OCI-LY3 (cell line): Measurements from ENCODE around the gene NLRC3.

Experiments used
- H2AFZ ChIP-seq: fragments of 200-600, 300-600 bp; shearing (Covaris generic); 2 replicates; pipeline ENCODE4 v1.6.0; 2014; ENCODE audit warnings: antibody characterized with exemption, low read depth, low read length
- H3K27ac ChIP-seq: fragments of 200-600, 300-600 bp; sonication (generic); 2 replicates; pipeline ENCODE4 v1.5.1; 2014; ENCODE audit warnings: mild to moderate bottlenecking, low read length, moderate library complexity, mixed read lengths
- H3K27me3 ChIP-seq: fragments of 200-600, 300-600 bp; sonication (generic); 2 replicates; pipeline ENCODE4 v1.6.1; 2014; ENCODE audit warnings: low read depth, low read length, mixed read lengths
- H3K36me3 ChIP-seq: fragments of 200-600, 300-600 bp; sonication (generic); replicated peaks from 2 replicates; pipeline ENCODE3; 2014; ENCODE audit warnings: low read depth, low read length, mixed read lengths
- H3K4me1 ChIP-seq: fragments of 300-600, 200-600 bp; sonication (generic); 2 replicates; pipeline ENCODE4 v1.6.1; 2014; ENCODE audit warnings: low read length, mixed read lengths
- H3K4me2 ChIP-seq: fragments of 200-600, 300-600 bp; sonication (generic); 2 replicates; pipeline ENCODE4 v1.6.1; 2014; ENCODE audit warnings: low read length, mixed read lengths
- H3K4me3 ChIP-seq: fragments of 300-600, 200-600 bp; sonication (generic); 2 replicates; pipeline ENCODE4 v1.5.1; 2014; ENCODE audit warnings: antibody characterized with exemption, mild to moderate bottlenecking, low read length, moderate library complexity
- H3K79me2 ChIP-seq: fragments of 300-600, 200-600 bp; shearing (Covaris generic); 2 replicates; pipeline ENCODE4 v1.6.1; 2014; ENCODE audit warnings: mild to moderate bottlenecking, low read length, mixed read lengths
- H3K9ac ChIP-seq: fragments of 300-600, 200-600 bp; shearing (Covaris generic); 2 replicates; pipeline ENCODE4 v1.6.0; 2014; ENCODE audit warnings: mild to moderate bottlenecking, low read length, moderate library complexity
- H3K9me3 ChIP-seq: fragments of 200-600, 300-600 bp; shearing (Covaris generic); 2 replicates; pipeline ENCODE4 v1.6.1; 2014; ENCODE audit warnings: low read length, mixed read lengths; ENCODE audit not compliant: insufficient read depth
- H4K20me1 ChIP-seq: fragments of 200-600, 300-600 bp; sonication (generic); 2 replicates; pipeline ENCODE4 v1.6.1; 2016; ENCODE audit warnings: low read length, mixed read lengths; ENCODE audit not compliant: insufficient read depth
- CTCF ChIP-seq: fragments of 200-600, 300-600 bp; sonication (generic); IDR thresholded peaks from 2 replicates; pipeline ENCODE4 v1.5.1; 2014; ENCODE audit warnings: antibody characterized with exemption, low read length, low read depth
- EZH2phosphoT487 ChIP-seq: fragments of 200-600 bp; shearing (Covaris generic); IDR thresholded peaks from 2 replicates; pipeline ENCODE4 v1.6.1; 2018; ENCODE audit warnings: antibody characterized with exemption, mixed run types, low read depth

NLRC3 gene

GRCh38 chr16:3589001-3589400 is 11.8 kb upstream of the NLRC3 start:
- no peaks in the 10 kb centered on the region for H3K27me3 ChIP-seq
- no peak overlapping the region for H3K4me3 ChIP-seq
- peaks cover 2% of the 10 kb centered on the region for H3K36me3 ChIP-seq
- no peak overlapping the region for H3K9ac ChIP-seq
- TF ChIP-seq EZH2phosphoT487 (no peak), CTCF (no peak)
- H4K20me1 ChIP-seq: no peaks in the 10 kb centered on the region
- no peak overlapping the region for H3K27ac ChIP-seq
- H3K4me2 ChIP-seq: no peak overlapping the region
- H2AFZ ChIP-seq: no peak overlapping the region
- no peaks in the 10 kb centered on the region for H3K9me3 ChIP-seq
- no peaks in the 10 kb centered on the region for H3K79me2 ChIP-seq
- no peaks in the 10 kb centered on the region for H3K4me1 ChIP-seq

- H3K9me3 ChIP-seq: no peaks in the 10 kb centered on the region
- no peaks in the 10 kb centered on the region for H3K4me1 ChIP-seq
- no peak overlapping the region for H3K9ac ChIP-seq
- no peak overlapping the region for H2AFZ ChIP-seq
- no peak overlapping the region for H3K4me2 ChIP-seq
- no peaks in the 10 kb centered on the region for H3K27me3 ChIP-seq
- no peak overlapping the region for H3K4me3 ChIP-seq
- TF ChIP-seq EZH2phosphoT487 (no peak), CTCF (no peak)
- peaks cover 2% of the 10 kb centered on the region for H3K36me3 ChIP-seq
- H3K79me2 ChIP-seq: no peaks in the 10 kb centered on the region
- H3K27ac ChIP-seq: no peak overlapping the region
- H4K20me1 ChIP-seq: no peaks in the 10 kb centered on the region
These were observed 10.4 kb upstream of the NLRC3 start for GRCh38 chr16:3587547-3588110.

- Histone ChIP-seq H3K27me3 (no peaks in the 10 kb centered on the region), H4K20me1 (no peaks in the 10 kb centered on the region), H3K4me3 (no peak overlapping the region), H2AFZ (no peak overlapping the region), H3K4me2 (no peak overlapping the region), H3K4me1 (peaks cover 4% of the 10 kb centered on the region; the same call in 1 of the 2 replicates), H3K27ac (no peak overlapping the region), H3K36me3 (peaks cover 2% of the 10 kb centered on the region), H3K79me2 (no peaks in the 10 kb centered on the region), H3K9ac (no peak overlapping the region), H3K9me3 (no peaks in the 10 kb centered on the region)
- TF ChIP-seq EZH2phosphoT487: no peak
- TF ChIP-seq CTCF: no peak
These were observed 7.2 kb upstream of the NLRC3 start for GRCh38 chr16:3584412-3584811.

GRCh38 chr16:3583303-3584038 is 6.3 kb upstream of the NLRC3 start:
- Histone ChIP-seq H3K27me3 (no peaks in the 10 kb centered on the region), H3K4me2 (no peak overlapping the region), H4K20me1 (no peaks in the 10 kb centered on the region), H3K4me1 (peaks cover 7% of the 10 kb centered on the region; the same call in 1 of the 2 replicates), H3K4me3 (no peak overlapping the region), H3K27ac (no peak overlapping the region), H3K79me2 (no peaks in the 10 kb centered on the region), H3K9ac (no peak overlapping the region), H3K9me3 (no peaks in the 10 kb centered on the region), H2AFZ (no peak overlapping the region), H3K36me3 (peaks cover 2% of the 10 kb centered on the region)
- TF ChIP-seq CTCF: no peak
- no peak for TF ChIP-seq EZH2phosphoT487
